ENCODE measurements around the gene SLC39A11.

SLC39A11 gene

GRCh38 chr17:72858826-72859495 is 233.5 kb downstream of the SLC39A11 start:
- no peak for TF ChIP-seq CTCF (IDR thresholded peaks at IDR 0.05; ENCODE audit: control extremely low read depth, extremely low read depth, low read depth, missing control alignments)
- CTCF ChIA-PET, result no interaction called here
- POLR2A ChIA-PET, result no interaction called here
- DNase-seq (ENCODE audit: extremely low spot score), result no peak

- no peak for TF ChIP-seq CTCF (IDR thresholded peaks at IDR 0.05; ENCODE audit: control extremely low read depth, extremely low read depth, low read depth, missing control alignments)
- POLR2A ChIA-PET, result no interaction called here
- DNase-seq (ENCODE audit: extremely low spot score), result no peak
- CTCF ChIA-PET, result no interaction called here
Measured at GRCh38 chr17:72853440-72854415, 238.8 kb downstream of the SLC39A11 start.

- no peak for TF ChIP-seq CTCF (IDR thresholded peaks at IDR 0.05; ENCODE audit: control extremely low read depth, extremely low read depth, low read depth, missing control alignments)
- POLR2A ChIA-PET, result no interaction called here
- no peak for DNase-seq (ENCODE audit: extremely low spot score)
- CTCF ChIA-PET, result interaction anchor here (0.9 kb wide), 1 partner anchor 9 kb away, joined by 3 read pairs; no protein-coding TSS in a partner anchor
Measured at GRCh38 chr17:72852277-72852938, 240.1 kb downstream of the SLC39A11 start.

- no peak for TF ChIP-seq CTCF (IDR thresholded peaks at IDR 0.05; ENCODE audit: control extremely low read depth, extremely low read depth, low read depth, missing control alignments)
- POLR2A ChIA-PET, result no interaction called here
- DNase-seq (ENCODE audit: extremely low spot score), result no peak
- CTCF ChIA-PET, result interaction anchor here (1.2 kb wide), 1 partner anchor 122 kb away, joined by 3 read pairs; no protein-coding TSS in a partner anchor
Measured at GRCh38 chr17:72850410-72851118, 241.9 kb downstream of the SLC39A11 start.

GRCh38 chr17:72846399-72846798 is 246.1 kb downstream of the SLC39A11 start:
- ChIA-PET POLR2A (no interaction called here), CTCF (interaction anchor here (1.1 kb wide), 1 partner anchor 10 kb away, joined by 3 read pairs; no protein-coding TSS in a partner anchor)
- DNase-seq (ENCODE audit: extremely low spot score), result no peak
- no peak for TF ChIP-seq CTCF (IDR thresholded peaks at IDR 0.05; ENCODE audit: control extremely low read depth, extremely low read depth, low read depth, missing control alignments)

GRCh38 chr17:72843591-72843990 is 248.9 kb downstream of the SLC39A11 start:
- TF ChIP-seq CTCF (IDR thresholded peaks at IDR 0.05; ENCODE audit: control extremely low read depth, extremely low read depth, low read depth, missing control alignments), result no peak
- DNase-seq (ENCODE audit: extremely low spot score), result no peak
- ChIA-PET CTCF (interaction anchor here (1.2 to 1.4 kb wide), 2 partner anchors 9 to 118 kb away, joined by 3 read pairs; no protein-coding TSS in a partner anchor), POLR2A (no interaction called here)

All from GM10248 (cell line).